Measurements from ENCODE around the gene UTP20.
"Not testable (repeated sequence)": the region's sequence is repeated elsewhere in the genome, so short reads cannot be mapped to it uniquely, and the experiment has no call there.

The UTP20 gene

GRCh38 chr12:101327546-101327945 lies 47.6 kb downstream of the UTP20 start:
- no peak for DNase-seq

GRCh38 chr12:101328917-101329316 lies 49.0 kb downstream of the UTP20 start:
- DNase-seq, result no peak

GRCh38 chr12:101330631-101331030 lies 50.7 kb downstream of the UTP20 start:
- DNase-seq, result no peak

GRCh38 chr12:101336437-101336836 lies 56.5 kb downstream of the UTP20 start:
- no peak for DNase-seq

- DNase-seq, result no peak
Measured at GRCh38 chr12:101338087-101338486, 58.2 kb downstream of the UTP20 start.

- no peak for DNase-seq
Measured at GRCh38 chr12:101343893-101344292, 64.0 kb downstream of the UTP20 start.

GRCh38 chr12:101351682-101352081 lies 71.8 kb downstream of the UTP20 start:
- no peak for DNase-seq

GRCh38 chr12:101356794-101357193 lies 76.9 kb downstream of the UTP20 start:
- DNase-seq, result no peak

- no peak for DNase-seq
Measured at GRCh38 chr12:101361455-101361854, 81.5 kb downstream of the UTP20 start.

- DNase-seq, result no peak
Measured at GRCh38 chr12:101368016-101368415, 88.1 kb downstream of the UTP20 start.

GRCh38 chr12:101372431-101372830 lies 92.5 kb downstream of the UTP20 start:
- no peak for DNase-seq

GRCh38 chr12:101375573-101375972 lies 95.7 kb downstream of the UTP20 start:
- no peak for DNase-seq

GRCh38 chr12:101379149-101379548 lies 99.2 kb downstream of the UTP20 start:
- DNase-seq, result no peak

GRCh38 chr12:101391181-101391580 lies 111.3 kb downstream of the UTP20 start:
- not testable (repeated sequence) for DNase-seq

GRCh38 chr12:101407049-101407435 lies 127.1 kb downstream of the UTP20 start:
- peak; percentile 2 for DNase-seq

- peak; percentile 80 for DNase-seq
Measured at GRCh38 chr12:101407436-101408345, 127.8 kb downstream of the UTP20 start, which contains the start of gene ARL1. TSS of gene ARL1 (minus strand) at chr12:101407772. CDS start at chr12:101407645, 127 bp downstream.

GRCh38 chr12:101410169-101410568 lies 130.3 kb downstream of the UTP20 start:
- not testable (repeated sequence) for DNase-seq

GRCh38 chr12:101414533-101415119 lies 134.7 kb downstream of the UTP20 start:
- DNase-seq, result peak; percentile 50

GRCh38 chr12:101415228-101415627 lies 135.3 kb downstream of the UTP20 start:
- no peak for DNase-seq

- DNase-seq, result not testable (repeated sequence)
Measured at GRCh38 chr12:101422066-101422465, 142.2 kb downstream of the UTP20 start.

- no peak for DNase-seq
Measured at GRCh38 chr12:101424620-101425019, 144.7 kb downstream of the UTP20 start.

- DNase-seq, result no peak
Measured at GRCh38 chr12:101430456-101430855, 150.6 kb downstream of the UTP20 start.

- DNase-seq, result no peak
Measured at GRCh38 chr12:101436136-101436535, 156.2 kb downstream of the UTP20 start.

Data from CD4-positive, alpha-beta T cell treated with Interleukin-17A for 1 hour (primary cell).